ENCODE data around the gene SLC16A2.
"Not testable (repeated sequence)": the region's sequence is repeated elsewhere in the genome, so short reads cannot be mapped to it uniquely, and the experiment has no call there.

The SLC16A2 gene

GRCh38 chrX:74446876-74447275, 25.6 kb downstream of the SLC16A2 start:
- no peak for DNase-seq (ENCODE audit: low read depth)

GRCh38 chrX:74448669-74449068, 27.4 kb downstream of the SLC16A2 start:
- no peak for DNase-seq (ENCODE audit: low read depth)

GRCh38 chrX:74449322-74449936, 28.1 kb downstream of the SLC16A2 start:
- no peak for DNase-seq (ENCODE audit: low read depth)

- DNase-seq (ENCODE audit: low read depth), result peak; percentile 61
Measured at GRCh38 chrX:74449937-74450330, 28.6 kb downstream of the SLC16A2 start.

GRCh38 chrX:74450803-74451449, 29.6 kb downstream of the SLC16A2 start:
- DNase-seq (ENCODE audit: low read depth), result peak; percentile 94

GRCh38 chrX:74451450-74452198, 30.3 kb downstream of the SLC16A2 start:
- DNase-seq (ENCODE audit: low read depth), result no peak

- no peak for DNase-seq (ENCODE audit: low read depth)
Measured at GRCh38 chrX:74452199-74452481, 30.8 kb downstream of the SLC16A2 start.

- no peak for DNase-seq (ENCODE audit: low read depth)
Measured at GRCh38 chrX:74453178-74453577, 31.9 kb downstream of the SLC16A2 start.

GRCh38 chrX:74454233-74454632, 32.9 kb downstream of the SLC16A2 start:
- DNase-seq (ENCODE audit: low read depth), result not testable (repeated sequence)

GRCh38 chrX:74458736-74459135, 37.4 kb downstream of the SLC16A2 start:
- peak; percentile 72 for DNase-seq (ENCODE audit: low read depth)

- DNase-seq (ENCODE audit: low read depth), result peak; percentile 8
Measured at GRCh38 chrX:74461384-74461783, 40.1 kb downstream of the SLC16A2 start.

- no peak for DNase-seq (ENCODE audit: low read depth)
Measured at GRCh38 chrX:74464722-74465121, 43.4 kb downstream of the SLC16A2 start.

- peak; percentile 15 for DNase-seq (ENCODE audit: low read depth)
Measured at GRCh38 chrX:74465424-74465823, 44.1 kb downstream of the SLC16A2 start.

GRCh38 chrX:74467656-74468055, 46.4 kb downstream of the SLC16A2 start:
- DNase-seq (ENCODE audit: low read depth), result no peak

- DNase-seq (ENCODE audit: low read depth), result not testable (repeated sequence)
Measured at GRCh38 chrX:74473116-74473515, 51.8 kb downstream of the SLC16A2 start.

- no peak for DNase-seq (ENCODE audit: low read depth)
Measured at GRCh38 chrX:74490247-74490646, 69.0 kb downstream of the SLC16A2 start.

- no peak for DNase-seq (ENCODE audit: low read depth)
Measured at GRCh38 chrX:74492720-74493201, 71.5 kb downstream of the SLC16A2 start.

GRCh38 chrX:74493806-74494205, 72.5 kb downstream of the SLC16A2 start:
- DNase-seq (ENCODE audit: low read depth), result no peak

- no peak for DNase-seq (ENCODE audit: low read depth)
Measured at GRCh38 chrX:74498924-74499323, 77.6 kb downstream of the SLC16A2 start.

- no peak for DNase-seq (ENCODE audit: low read depth)
Measured at GRCh38 chrX:74500067-74500466, 78.8 kb downstream of the SLC16A2 start.

- DNase-seq (ENCODE audit: low read depth), result no peak
Measured at GRCh38 chrX:74500555-74500954, 79.3 kb downstream of the SLC16A2 start.

- no peak for DNase-seq (ENCODE audit: low read depth)
Measured at GRCh38 chrX:74505437-74505836, 84.1 kb downstream of the SLC16A2 start.
